Natural killer cell (primary cell): Measurements from ENCODE around the gene AGPAT2. TPM values are rescaled to one million over a fixed set of nuclear protein-coding genes. Genes with fewer than 3 reads are reported as not detected.

Experiments
- ATAC-seq, 3 donors: fragments of 150-1000 bp in 2 of 3; fragments of 200-7000 bp in 1 of 3; cut with Tn5 transposase; 1 replicate in 1 of 3; 2 replicates in 2 of 3; pipeline ENCODE4 v1.10.0; 2021; ENCODE audit warnings: mild to moderate bottlenecking in 2 of 3, moderate library complexity in 2 of 3
- DNase-seq, 2 donors: peaks; one replicate each; pipeline versions ENCODE4 v3.0.0 to v3.0.0-alpha.2; 2013 to 2021; ENCODE audit warnings: mixed read lengths in 1 of 2
- H3K27ac ChIP-seq: one replicate; pipeline ENCODE4 v1.5.1; 2013; ENCODE audit warnings: mild to moderate bottlenecking, low read length
- H3K27me3 ChIP-seq: one replicate; pipeline ENCODE4 v1.6.1; 2013; ENCODE audit warnings: low read length; ENCODE audit not compliant: control insufficient read depth, insufficient read depth
- H3K36me3 ChIP-seq: one replicate; pipeline ENCODE4 v1.6.1; 2013; ENCODE audit warnings: low read length; ENCODE audit not compliant: control insufficient read depth, insufficient read depth
- H3K4me1 ChIP-seq: one replicate; pipeline ENCODE4 v1.6.1; 2013; ENCODE audit warnings: low read length; ENCODE audit not compliant: control insufficient read depth, insufficient read depth
- H3K4me3 ChIP-seq: one replicate; pipeline ENCODE4 v1.5.1; 2013; ENCODE audit warnings: low read length
- H3K9me3 ChIP-seq: one replicate; pipeline ENCODE4 v1.6.1; 2013; ENCODE audit warnings: low read length; ENCODE audit not compliant: control insufficient read depth, insufficient read depth
- H3K27ac Mint-ChIP-seq, 2 donors: one replicate each; pipeline ENCODE4 v1.8.0; 2022; ENCODE audit warnings: mild to moderate bottlenecking in 2 of 2, mixed read lengths in 2 of 2, moderate library complexity in 1 of 2
- H3K27me3 Mint-ChIP-seq, 2 donors: one replicate each; pipeline ENCODE4 v1.8.0; 2022; ENCODE audit warnings: low read depth in 2 of 2, mixed read lengths in 2 of 2
- H3K36me3 Mint-ChIP-seq: one replicate; pipeline ENCODE4 v1.8.0; 2022; ENCODE audit warnings: mixed read lengths
- H3K4me1 Mint-ChIP-seq, 2 donors: one replicate each; pipeline ENCODE4 v1.8.0; 2022; ENCODE audit warnings: mixed read lengths in 2 of 2
- H3K4me3 Mint-ChIP-seq: one replicate; pipeline ENCODE4 v1.8.0; 2022; ENCODE audit warnings: mild to moderate bottlenecking, moderate library complexity, mixed read lengths
- H3K9me3 Mint-ChIP-seq, 2 donors: one replicate each; pipeline ENCODE4 v1.8.0; 2022; ENCODE audit warnings: mixed read lengths in 2 of 2
- WGBS: methylation state at CpG from one replicate; pipeline ENCODE4 v1.1.7; 2013; ENCODE audit warnings: missing lambda C conversion rate; ENCODE audit not compliant: insufficient coverage; 5-methylcytosine and 5-hydroxymethylcytosine counted together
- intact Hi-C: fragments of 100-400 bp; cut with micrococcal nuclease; formaldehyde crosslinking; loops from one replicate; pipeline ENCODE4 v1.14.2; 2022
- total RNA-seq, 4 donors: library from RNA; stranded (reverse); fragments of 120-200 nt in 1 of 4; gene quantifications; one replicate each; pipeline versions ENCODE4 v1.2.3 to v1.2.4, GENCODE V29; 2013 to 2022
- TF ChIP-seq, protein P1 (sequence below): fragments of 200-600 bp; IDR thresholded peaks from one replicate; pipeline ENCODE4 v1.8.0; 2022; ENCODE audit warnings: antibody characterized with exemption

AGPAT2 gene
- total RNA-seq, 3 donors from 2014 or later (not counting 1 experiment from before 2014, with no cell fraction given): 10.3 to 19.4 (median 12.0) TPM

GRCh38 chr9:136660971-136661550 lies 26.2 kb downstream of the AGPAT2 start:
- Histone ChIP-seq H3K9me3 (no peaks in the 10 kb centered on the region), H3K36me3 (no peaks in the 10 kb centered on the region), H3K27ac (no peak overlapping the region), H3K4me1 (peaks cover 33% of the 10 kb centered on the region), H3K4me3 (no peak overlapping the region), H3K27me3 (peaks cover 64% of the 10 kb centered on the region)
- Mint-ChIP-seq H3K4me3 (no peak overlapping the region), H3K27me3 (peaks cover 19 to 28% of the 10 kb centered on the region in 2 donors), H3K27ac (no peak overlapping the region), H3K4me1 (peaks cover 5 to 13% of the 10 kb centered on the region in 2 donors), H3K9me3 (no peaks in the 10 kb centered on the region), H3K36me3 (no peaks in the 10 kb centered on the region)
- DNase-seq (no peak), ATAC-seq (no peak)
- intact Hi-C loops: no loop called here
- TF ChIP-seq, protein P1, sequence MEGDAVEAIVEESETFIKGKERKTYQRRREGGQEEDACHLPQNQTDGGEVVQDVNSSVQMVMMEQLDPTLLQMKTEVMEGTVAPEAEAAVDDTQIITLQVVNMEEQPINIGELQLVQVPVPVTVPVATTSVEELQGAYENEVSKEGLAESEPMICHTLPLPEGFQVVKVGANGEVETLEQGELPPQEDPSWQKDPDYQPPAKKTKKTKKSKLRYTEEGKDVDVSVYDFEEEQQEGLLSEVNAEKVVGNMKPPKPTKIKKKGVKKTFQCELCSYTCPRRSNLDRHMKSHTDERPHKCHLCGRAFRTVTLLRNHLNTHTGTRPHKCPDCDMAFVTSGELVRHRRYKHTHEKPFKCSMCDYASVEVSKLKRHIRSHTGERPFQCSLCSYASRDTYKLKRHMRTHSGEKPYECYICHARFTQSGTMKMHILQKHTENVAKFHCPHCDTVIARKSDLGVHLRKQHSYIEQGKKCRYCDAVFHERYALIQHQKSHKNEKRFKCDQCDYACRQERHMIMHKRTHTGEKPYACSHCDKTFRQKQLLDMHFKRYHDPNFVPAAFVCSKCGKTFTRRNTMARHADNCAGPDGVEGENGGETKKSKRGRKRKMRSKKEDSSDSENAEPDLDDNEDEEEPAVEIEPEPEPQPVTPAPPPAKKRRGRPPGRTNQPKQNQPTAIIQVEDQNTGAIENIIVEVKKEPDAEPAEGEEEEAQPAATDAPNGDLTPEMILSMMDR: no peak
- 50% methylated on average over 13 of the region's 13 CpGs for whole genome bisulfite sequencing

- Histone ChIP-seq H3K4me3 (no peak overlapping the region), H3K4me1 (peaks cover 39% of the 10 kb centered on the region), H3K27ac (no peak overlapping the region), H3K9me3 (no peaks in the 10 kb centered on the region), H3K27me3 (peaks cover 71% of the 10 kb centered on the region), H3K36me3 (no peaks in the 10 kb centered on the region)
- no peaks in the 10 kb centered on the region for H3K9me3 Mint-ChIP-seq
- TF ChIP-seq, protein P1: no peak
- no peaks in the 10 kb centered on the region for H3K36me3 Mint-ChIP-seq
- DNase-seq: no peak
- peaks cover 21 to 29% of the 10 kb centered on the region in 2 donors for H3K27me3 Mint-ChIP-seq
- no peak overlapping the region for H3K27ac Mint-ChIP-seq
- WGBS: 59% methylated on average over 21 of the region's 21 CpGs
- H3K4me1 Mint-ChIP-seq: peaks cover 5 to 11% of the 10 kb centered on the region in 2 donors
- ATAC-seq: no peak
- no peak overlapping the region for H3K4me3 Mint-ChIP-seq
- intact Hi-C loops: no loop called here
Measured at GRCh38 chr9:136659861-136660784, 27.1 kb downstream of the AGPAT2 start.

- peaks cover 5% of the 10 kb centered on the region in 2 donors for H3K4me1 Mint-ChIP-seq
- no peaks in the 10 kb centered on the region for H3K36me3 Mint-ChIP-seq
- intact Hi-C loops: no loop called here
- TF ChIP-seq, protein P1: no peak
- Histone ChIP-seq H3K27ac (no peak overlapping the region), H3K9me3 (no peaks in the 10 kb centered on the region), H3K4me1 (peaks cover 34% of the 10 kb centered on the region), H3K27me3 (peaks cover 60% of the 10 kb centered on the region), H3K4me3 (no peak overlapping the region), H3K36me3 (no peaks in the 10 kb centered on the region)
- peaks cover 21 to 31% of the 10 kb centered on the region in 2 donors for H3K27me3 Mint-ChIP-seq
- ATAC-seq (peak in 1 of 3 donors; percentile 45), DNase-seq (no peak)
- H3K27ac Mint-ChIP-seq: no peak overlapping the region
- 3% methylated on average over 37 of the region's 37 CpGs for WGBS
- H3K4me3 Mint-ChIP-seq: no peak overlapping the region
- H3K9me3 Mint-ChIP-seq: no peaks in the 10 kb centered on the region
Measured at GRCh38 chr9:136658849-136659535, 28.3 kb downstream of the AGPAT2 start.
